Measurements from ENCODE around the gene WDR5B.
"Not testable (repeated sequence)": the region's sequence is repeated elsewhere in the genome, so short reads cannot be mapped to it uniquely, and the experiment has no call there.

The WDR5B gene

DNA sequence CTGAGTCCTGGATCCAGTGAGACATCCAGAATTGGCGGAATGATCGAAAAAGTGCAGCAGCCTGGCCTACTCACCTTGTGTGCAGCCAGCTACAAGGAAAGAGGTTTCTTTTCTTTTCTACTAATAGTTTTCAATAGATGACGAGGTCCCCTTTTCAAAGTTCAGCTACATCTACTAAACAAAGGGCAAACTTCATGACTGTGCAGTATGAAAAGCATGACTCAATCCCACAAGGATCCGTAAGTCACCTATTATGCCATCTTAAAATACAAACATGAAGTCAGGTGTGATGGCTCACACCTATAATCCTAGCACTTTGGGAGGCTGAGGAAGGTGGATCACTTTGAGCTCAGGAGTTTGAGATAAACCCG is 49.5 kb downstream of the WDR5B start:
- DNase-seq, result no peak

DNA sequence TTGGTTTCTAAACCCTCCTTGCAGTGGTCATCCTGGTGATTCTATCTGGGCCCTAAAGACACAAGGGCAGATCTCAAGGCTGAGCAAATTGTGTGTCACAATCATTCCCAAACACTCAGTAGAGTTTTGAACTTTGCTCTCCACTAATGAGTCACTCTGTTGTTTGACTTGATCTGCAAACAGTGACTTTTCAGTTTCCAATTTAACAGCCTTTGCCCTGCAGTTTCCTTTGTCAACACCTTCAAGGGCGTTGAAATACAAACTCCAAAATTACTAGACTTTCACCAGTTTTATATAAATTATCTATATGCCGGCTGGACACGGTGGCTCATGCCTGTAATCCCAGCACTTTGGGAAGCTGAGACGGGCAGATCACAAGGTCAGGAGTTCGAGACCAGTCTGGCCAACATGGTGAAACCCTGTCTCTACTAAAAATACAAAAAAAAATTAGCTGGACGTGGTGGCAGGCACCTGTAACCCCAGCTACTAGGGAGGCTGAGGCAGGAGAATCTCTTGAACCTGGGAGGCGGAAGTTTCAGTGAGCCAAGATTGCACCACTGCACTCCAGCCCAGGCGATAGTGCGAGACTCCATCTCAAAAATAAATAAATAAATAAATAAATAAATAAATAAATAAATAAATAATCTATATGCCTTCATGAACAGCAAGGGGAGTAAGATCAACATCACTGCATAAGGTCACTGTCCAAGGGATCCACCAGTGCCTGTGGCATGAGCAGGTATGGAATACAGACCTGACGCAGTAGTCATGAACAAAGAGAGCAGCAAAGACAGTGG is 50.1 kb downstream of the WDR5B start:
- not testable (repeated sequence) for DNase-seq

DNA sequence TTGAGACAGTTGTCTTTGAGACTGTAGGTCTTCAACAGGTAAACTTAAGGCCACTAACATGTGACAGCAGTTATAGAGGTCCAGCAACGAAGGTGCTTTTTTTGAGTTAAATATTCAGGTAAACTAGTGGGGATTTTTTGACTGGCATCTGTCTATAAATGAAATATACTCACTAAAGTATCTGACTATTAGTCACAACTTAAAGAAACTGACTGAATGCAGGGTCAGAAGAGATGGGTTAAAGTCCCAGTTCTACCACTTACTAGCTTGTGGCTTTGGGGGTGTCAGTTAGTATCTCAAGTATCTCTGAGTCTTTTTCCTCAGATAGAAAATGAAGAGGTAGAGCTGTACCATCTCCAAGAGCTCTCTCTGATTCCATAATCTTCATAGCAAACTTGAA is 50.8 kb downstream of the WDR5B start:
- DNase-seq, result no peak

DNA sequence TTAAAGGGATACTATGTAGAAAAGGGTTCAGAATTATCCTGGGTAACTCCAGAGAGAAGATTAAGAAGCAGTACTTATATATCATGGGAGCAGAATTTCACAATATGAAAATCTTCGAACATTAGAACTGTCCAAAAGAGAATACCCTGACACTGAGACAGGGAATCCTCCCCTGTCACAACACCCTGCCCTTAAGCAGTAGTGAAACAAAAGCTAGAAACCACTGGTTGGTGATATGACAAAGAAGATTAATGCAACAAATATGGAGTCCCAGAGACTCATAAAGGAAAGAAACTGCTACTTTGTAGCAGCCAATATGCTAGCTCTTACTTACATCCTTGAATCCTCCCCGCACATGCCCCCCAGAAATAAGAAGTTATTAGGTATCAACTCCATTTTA is 51.4 kb downstream of the WDR5B start:
- DNase-seq, result no peak
